Measurements from ENCODE around the gene RIMBP2.
A peak's percentile ranks its signal among the peaks of the same experiment; 100 is the strongest.

The RIMBP2 gene

GRCh38 chr12:130704606-130705005 is 11.5 kb downstream of the RIMBP2 start:
- TF ChIP-seq Cebpa-rat (IDR thresholded peaks at IDR 0.05) = no peak
- Histone ChIP-seq H3K4me1 (peaks cover 0 to 53% (median 21%) of the 10 kb centered on the region in 10 experiments; a peak in 18 of 20 replicates), H3K36me3 (no peaks in the 10 kb centered on the region), H3K9ac (0 out of 22 replicates have a peak overlapping the region, but pooled peaks of 2 of the 11 experiments have one; percentile 3 to 12), H3K4me3 (no peak overlapping the region), H3K9me3 (replicated peaks in 1 of 11) (peaks cover 7 to 14% (median 11%) of the 10 kb centered on the region in 11 experiments; a peak in 13 of 22 replicates), H3K27me3 (peaks cover 0 to 11% (median 0%) of the 10 kb centered on the region in 11 experiments; a peak in 3 of 22 replicates), H3K27ac (no peak overlapping the region), H4K20me1 (no peaks in the 10 kb centered on the region; a peak in 1 of 22 replicates), H3K4me2 (peak overlapping the region; percentile 7 to 81 (median 67); a peak in 20 of 22 replicates)

GRCh38 chr12:130703733-130704375 is 12.2 kb downstream of the RIMBP2 start:
- H3K4me2 ChIP-seq = peak overlapping the region in 3 of 11 experiments; percentile 1 to 6 (median 6); a peak in 4 of 22 replicates
- H4K20me1 ChIP-seq = no peaks in the 10 kb centered on the region; a peak in 1 of 22 replicates
- H3K9me3 ChIP-seq (replicated peaks in 1 of 11) = peaks cover 7 to 14% (median 11%) of the 10 kb centered on the region in 11 experiments; a peak in 13 of 22 replicates
- no peaks in the 10 kb centered on the region for H3K36me3 ChIP-seq
- no peak for TF ChIP-seq Cebpa-rat (IDR thresholded peaks at IDR 0.05)
- H3K4me1 ChIP-seq = peaks cover 0 to 48% (median 17%) of the 10 kb centered on the region in 10 experiments; a peak in 18 of 20 replicates
- no peak overlapping the region for H3K27ac ChIP-seq
- no peak overlapping the region for H3K9ac ChIP-seq
- no peak overlapping the region for H3K4me3 ChIP-seq
- H3K27me3 ChIP-seq = peaks cover 0 to 11% (median 0%) of the 10 kb centered on the region in 11 experiments; a peak in 2 of 22 replicates

- Histone ChIP-seq H3K4me1 (peaks cover 0 to 48% (median 17%) of the 10 kb centered on the region in 10 experiments; a peak in 18 of 20 replicates), H4K20me1 (no peaks in the 10 kb centered on the region; a peak in 1 of 22 replicates), H3K9ac (no peak overlapping the region), H3K27me3 (peaks cover 0 to 11% (median 0%) of the 10 kb centered on the region in 11 experiments; a peak in 2 of 22 replicates), H3K4me2 (peak overlapping the region in 4 of 11 experiments; percentile 7 to 32 (median 25); a peak in 6 of 22 replicates), H3K36me3 (no peaks in the 10 kb centered on the region), H3K4me3 (no peak overlapping the region), H3K9me3 (replicated peaks in 1 of 11) (peaks cover 7 to 15% (median 11%) of the 10 kb centered on the region in 11 experiments; a peak in 16 of 22 replicates), H3K27ac (no peak overlapping the region)
- no peak for TF ChIP-seq Cebpa-rat (IDR thresholded peaks at IDR 0.05)
Observed at GRCh38 chr12:130702966-130703732, 12.9 kb downstream of the RIMBP2 start.

GRCh38 chr12:130701402-130701744 is 14.7 kb downstream of the RIMBP2 start:
- Histone ChIP-seq H3K4me3 (no peak overlapping the region), H3K9ac (no peak overlapping the region), H3K4me1 (peaks cover 0 to 47% (median 17%) of the 10 kb centered on the region in 10 experiments; a peak in 18 of 20 replicates), H3K4me2 (no peak overlapping the region), H3K36me3 (no peaks in the 10 kb centered on the region), H4K20me1 (no peaks in the 10 kb centered on the region; a peak in 1 of 22 replicates), H3K27me3 (peaks cover 0 to 11% (median 0%) of the 10 kb centered on the region in 11 experiments; a peak in 2 of 22 replicates), H3K27ac (no peak overlapping the region), H3K9me3 (replicated peaks in 1 of 11) (peaks cover 7 to 23% (median 11%) of the 10 kb centered on the region in 11 experiments; a peak in 16 of 22 replicates)
- TF ChIP-seq Cebpa-rat (IDR thresholded peaks at IDR 0.05) = no peak

- no peak overlapping the region for H3K9ac ChIP-seq
- TF ChIP-seq Cebpa-rat (IDR thresholded peaks at IDR 0.05) = no peak
- H4K20me1 ChIP-seq = no peaks in the 10 kb centered on the region; a peak in 1 of 22 replicates
- no peaks in the 10 kb centered on the region for H3K36me3 ChIP-seq
- H3K27me3 ChIP-seq = peaks cover 0 to 11% (median 0%) of the 10 kb centered on the region in 11 experiments; a peak in 2 of 22 replicates
- H3K9me3 ChIP-seq (replicated peaks in 1 of 11) = peaks cover 7 to 23% (median 11%) of the 10 kb centered on the region in 11 experiments; a peak in 16 of 22 replicates
- H3K4me3 ChIP-seq = no peak overlapping the region
- H3K4me1 ChIP-seq = peaks cover 0 to 41% (median 14%) of the 10 kb centered on the region in 10 experiments; a peak in 18 of 20 replicates
- H3K27ac ChIP-seq = no peak overlapping the region
- H3K4me2 ChIP-seq = 0 out of 22 replicates have a peak overlapping the region, but pooled peaks of 2 of the 11 experiments have one; percentile 1 to 26
Observed at GRCh38 chr12:130700492-130701401, 15.4 kb downstream of the RIMBP2 start.

- Histone ChIP-seq H3K36me3 (no peaks in the 10 kb centered on the region), H3K27ac (no peak overlapping the region), H3K4me2 (no peak overlapping the region), H3K27me3 (no peaks in the 10 kb centered on the region), H3K4me1 (peaks cover 0 to 31% (median 4%) of the 10 kb centered on the region in 10 experiments; a peak in 10 of 20 replicates), H3K9me3 (replicated peaks in 1 of 11) (peaks cover 7 to 23% (median 11%) of the 10 kb centered on the region in 11 experiments; a peak in 16 of 22 replicates), H3K4me3 (no peak overlapping the region), H3K9ac (no peak overlapping the region), H4K20me1 (no peaks in the 10 kb centered on the region; a peak in 1 of 22 replicates)
- no peak for TF ChIP-seq Cebpa-rat (IDR thresholded peaks at IDR 0.05)
Observed at GRCh38 chr12:130698106-130698505, 18.0 kb downstream of the RIMBP2 start.

- no peak for TF ChIP-seq Cebpa-rat (IDR thresholded peaks at IDR 0.05)
- H3K27me3 ChIP-seq = no peaks in the 10 kb centered on the region
- no peak overlapping the region for H3K4me2 ChIP-seq
- H3K4me3 ChIP-seq = no peak overlapping the region
- H3K4me1 ChIP-seq = peaks cover 0 to 35% (median 13%) of the 10 kb centered on the region in 10 experiments; a peak in 13 of 20 replicates
- no peaks in the 10 kb centered on the region for H3K36me3 ChIP-seq
- H3K27ac ChIP-seq = no peak overlapping the region
- peaks cover 3 to 17% (median 6%) of the 10 kb centered on the region in 11 experiments; a peak in 14 of 22 replicates for H3K9me3 ChIP-seq (replicated peaks in 1 of 11)
- H3K9ac ChIP-seq = no peak overlapping the region
- 0 out of 22 replicates have a peak, but pooled peaks cover 0 to 1% (median 0%) of the 10 kb centered on the region in 11 experiments for H4K20me1 ChIP-seq
Observed at GRCh38 chr12:130696379-130697100, 19.6 kb downstream of the RIMBP2 start.
